Lung microvascular endothelial cell (primary cell): ENCODE results near the gene SETD1B. TPM values are rescaled to one million over a fixed set of nuclear protein-coding genes. Genes with fewer than 3 reads are reported as not detected.
"Not testable (repeated sequence)": the region's sequence is repeated elsewhere in the genome, so short reads cannot be mapped to it uniquely, and the experiment has no call there.

Experiments
- DNase-seq, 2 donors: peaks; one replicate each; pipeline versions ENCODE4 v3.0.0 to v3.0.0-alpha.2; 2010; ENCODE audit warnings: low read depth in 2 of 2
- total RNA-seq: library from RNA; depleted of rRNA; stranded (reverse); fragments of >200 nt; gene quantifications from 2 replicates; pipeline ENCODE4 v1.2.1, GENCODE V29; 2014

Gene SETD1B
- total RNA-seq, 1 donor from 2014 or later, result 1.4 TPM

DNA sequence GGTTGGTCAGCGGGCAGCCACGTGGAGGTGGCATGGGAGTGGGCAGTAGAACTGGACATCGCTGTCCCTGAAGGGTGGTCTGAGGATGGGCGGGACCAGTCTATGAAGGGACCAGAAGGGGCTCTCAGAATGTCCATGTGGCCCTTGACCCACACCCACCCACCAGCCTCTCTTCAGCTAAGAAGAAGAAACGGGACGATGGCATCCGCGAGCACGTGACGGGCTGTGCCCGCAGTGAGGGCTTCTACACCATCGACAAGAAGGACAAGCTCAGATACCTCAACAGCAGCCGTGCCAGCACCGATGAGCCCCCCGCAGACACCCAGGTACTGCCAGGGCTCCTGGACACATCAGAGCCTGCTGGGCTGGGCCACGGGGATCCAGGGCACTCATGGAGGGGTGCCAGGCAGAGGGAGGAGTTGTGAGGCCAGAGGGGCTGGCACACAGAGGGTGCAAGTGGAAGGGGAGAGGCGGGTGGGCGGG, 21.3 kb downstream of the SETD1B start:
- DNase-seq, result no peak

DNA sequence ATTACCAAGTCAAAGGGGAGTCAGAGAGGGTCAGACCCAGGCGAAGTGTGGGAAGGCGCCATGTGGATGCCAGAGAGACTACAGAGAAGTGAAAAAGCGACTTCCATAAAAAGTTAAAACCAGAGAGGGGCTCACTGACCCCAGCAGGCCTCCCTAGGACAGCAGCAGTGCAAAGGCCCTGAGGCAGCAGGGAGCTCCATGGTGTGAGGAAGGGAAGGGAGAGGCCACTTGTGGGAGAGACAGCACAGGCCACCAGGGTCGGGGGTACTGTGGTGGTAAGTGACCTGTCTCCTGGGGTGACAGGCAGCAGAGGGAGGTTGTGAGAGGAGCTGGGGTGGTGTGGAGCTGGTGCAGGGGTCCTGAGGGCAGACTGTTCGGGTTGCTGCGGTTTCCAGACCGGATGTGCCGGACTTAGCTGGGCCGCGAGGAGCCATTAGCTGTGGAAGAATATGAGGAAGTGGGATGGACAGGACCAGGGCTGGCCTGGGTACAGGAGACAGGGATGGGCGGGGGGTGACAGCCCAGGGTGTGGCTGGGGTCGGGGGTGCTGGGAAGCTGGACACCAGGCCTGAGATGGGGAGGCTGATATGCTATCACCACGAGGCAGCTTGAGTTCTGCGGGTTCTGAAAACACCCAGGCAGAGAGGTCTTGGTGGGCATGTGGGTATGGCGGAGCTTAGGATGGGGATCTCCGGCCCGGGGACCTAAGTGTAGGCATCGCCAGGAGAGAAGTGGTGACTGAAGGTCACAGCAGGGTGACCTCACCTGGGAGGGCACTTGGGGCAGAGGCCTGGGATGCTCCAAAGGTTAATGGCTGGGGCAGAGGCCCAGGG, 22.7 kb downstream of the SETD1B start:
- DNase-seq, result no peak

- DNase-seq, result no peak
Observed at GRCh38 chr12:121827351-121828099, 23.7 kb downstream of the SETD1B start.

GRCh38 chr12:121828306-121828705, 24.5 kb downstream of the SETD1B start:
- no peak for DNase-seq

DNA sequence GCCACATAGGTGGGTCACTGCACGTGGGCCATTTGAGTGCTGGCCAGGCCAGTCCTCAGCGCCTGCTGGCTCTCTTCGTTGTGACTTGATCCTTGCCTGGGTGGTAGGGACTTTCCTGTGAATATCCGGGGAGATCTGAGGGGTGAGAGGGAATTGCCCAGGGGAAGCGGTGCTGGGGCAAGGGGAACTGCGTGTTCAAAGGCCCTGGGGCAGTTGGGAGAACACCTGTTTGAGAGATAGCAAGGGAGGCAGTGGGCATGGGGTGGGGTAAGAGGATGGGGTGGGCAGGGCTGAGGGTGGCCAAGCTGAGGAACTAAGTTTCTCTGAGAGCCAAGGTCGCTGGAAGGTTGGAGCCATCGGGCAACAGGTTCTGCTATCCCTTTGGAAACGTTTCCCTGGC, 25.0 kb downstream of the SETD1B start:
- no peak for DNase-seq

DNA sequence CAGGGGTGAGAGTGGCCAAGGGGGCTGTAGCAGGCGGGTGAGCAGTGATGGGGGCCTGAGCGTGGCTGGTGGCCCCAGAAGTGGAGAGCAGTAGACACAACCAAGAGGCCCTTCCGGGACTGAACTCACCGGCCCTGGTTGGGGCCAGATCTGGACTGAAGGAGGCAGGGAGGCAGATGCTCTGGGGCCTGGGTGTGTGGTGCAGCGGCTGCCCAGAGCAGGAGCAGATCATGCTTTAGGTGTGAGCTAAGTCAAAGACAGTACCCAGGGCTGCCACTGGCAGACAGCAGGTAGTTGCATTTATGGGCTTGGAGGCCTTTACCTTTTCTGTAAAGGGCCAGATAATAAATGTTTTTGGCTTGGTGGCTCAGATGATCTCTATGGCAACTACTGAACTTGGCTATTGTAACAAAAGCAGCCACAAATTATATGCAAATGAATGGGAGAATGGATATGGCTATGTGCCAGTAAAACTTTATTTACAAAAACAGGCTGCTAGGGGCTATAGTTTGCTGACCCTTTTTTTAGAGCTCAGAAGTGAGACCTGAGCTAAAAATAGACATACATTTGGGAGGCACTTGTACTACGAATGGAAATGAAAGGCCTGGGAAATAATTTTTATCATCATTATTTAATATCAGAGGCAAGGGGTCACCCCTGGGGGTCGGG, 25.6 kb downstream of the SETD1B start:
- no peak for DNase-seq

DNA sequence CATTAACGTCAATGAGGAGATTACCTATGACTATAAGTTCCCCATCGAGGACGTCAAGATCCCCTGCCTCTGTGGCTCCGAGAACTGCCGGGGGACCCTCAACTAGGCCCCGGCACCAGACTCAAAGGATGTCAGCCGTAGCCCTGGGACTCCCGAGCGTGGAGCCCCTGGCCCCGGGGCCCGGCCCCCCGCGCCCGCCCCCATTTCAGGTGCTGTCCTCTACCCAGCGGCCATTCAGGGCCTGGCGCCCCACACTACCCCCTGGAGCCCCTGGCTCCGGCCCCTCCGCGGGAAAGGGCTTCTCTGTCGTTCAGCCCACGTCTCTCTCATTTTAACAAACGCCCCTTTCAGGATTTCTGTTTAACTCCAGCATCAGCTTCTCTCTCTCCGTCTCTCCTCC, 26.3 kb downstream of the SETD1B start:
- DNase-seq, result no peak

GRCh38 chr12:121830588-121831265, 26.9 kb downstream of the SETD1B start:
- DNase-seq, result no peak

- no peak for DNase-seq
Observed at GRCh38 chr12:121831571-121832245, 27.9 kb downstream of the SETD1B start.

DNA sequence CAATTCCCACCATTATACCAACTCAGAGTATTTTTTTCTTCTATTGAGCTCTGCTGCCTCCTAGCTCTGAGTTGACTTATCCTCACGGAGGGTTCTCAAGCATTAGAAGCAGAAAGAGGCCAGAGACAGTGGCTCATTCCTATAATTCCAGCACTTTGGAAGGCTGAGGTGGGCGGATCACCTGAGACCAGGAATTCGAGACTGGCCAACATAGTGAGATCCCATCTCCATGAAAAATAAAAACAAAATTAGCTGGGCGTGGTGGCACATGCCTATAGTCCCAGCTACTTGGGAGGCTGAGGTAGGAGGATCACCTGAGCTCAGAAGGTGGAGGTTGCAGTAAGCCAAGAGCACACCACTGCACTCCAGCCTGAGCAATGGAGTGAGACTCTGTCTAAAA, 33.9 kb downstream of the SETD1B start:
- no peak for DNase-seq

- no peak for DNase-seq
Observed at GRCh38 chr12:121838126-121838525, 34.3 kb downstream of the SETD1B start.

GRCh38 chr12:121839106-121839992, 35.5 kb downstream of the SETD1B start:
- DNase-seq, result peak; percentile 99

- no peak for DNase-seq
Observed at GRCh38 chr12:121839993-121840761, 36.4 kb downstream of the SETD1B start.

GRCh38 chr12:121843236-121843982, 39.6 kb downstream of the SETD1B start:
- DNase-seq, result no peak

DNA sequence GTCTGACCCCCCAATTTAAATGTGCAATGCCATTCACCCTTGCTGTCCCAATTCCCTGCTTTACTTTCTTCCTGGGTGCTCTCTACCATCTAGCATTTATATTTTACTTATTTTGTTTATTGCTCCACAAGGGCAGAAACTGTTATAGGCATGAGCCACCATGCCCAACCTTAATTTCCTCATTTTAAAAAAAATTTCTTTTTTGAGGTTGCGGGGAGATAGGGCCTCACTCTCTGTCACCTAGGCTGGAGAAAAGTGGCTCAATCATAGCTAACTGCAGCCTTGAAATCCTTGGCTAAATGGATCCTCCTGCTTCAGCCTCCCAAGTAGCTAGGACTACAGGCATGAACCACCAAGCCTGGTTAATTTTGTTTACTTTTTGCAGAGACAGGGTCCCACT, 41.9 kb downstream of the SETD1B start:
- DNase-seq, result no peak

- DNase-seq, result no peak
Observed at GRCh38 chr12:121849211-121849610, 45.4 kb downstream of the SETD1B start.

GRCh38 chr12:121849665-121850064, 45.9 kb downstream of the SETD1B start:
- no peak for DNase-seq

DNA sequence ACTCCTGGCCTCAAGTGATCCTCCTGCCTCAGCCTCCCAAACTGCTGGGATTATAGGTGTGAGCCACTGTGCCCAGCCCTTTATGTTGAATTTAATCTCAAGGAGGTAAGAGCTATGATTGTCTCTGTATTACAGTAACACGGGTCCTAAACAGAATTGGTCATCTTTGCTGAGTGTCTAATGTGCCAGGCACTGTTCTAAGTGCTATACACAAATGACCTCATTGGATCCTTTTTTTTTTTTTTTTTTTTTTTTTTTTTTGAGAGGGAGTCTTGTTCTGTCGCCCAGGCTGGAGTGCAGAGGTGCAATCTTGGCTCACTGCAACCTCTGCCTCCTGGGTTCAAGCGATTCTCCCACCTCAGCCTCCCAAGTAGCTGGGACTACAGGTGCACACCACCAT, 48.6 kb downstream of the SETD1B start:
- DNase-seq, result not testable (repeated sequence)
